NCI-H226 (cell line): ENCODE results near the gene PIK3C3.
"Not testable (repeated sequence)": the region's sequence is repeated elsewhere in the genome, so short reads cannot be mapped to it uniquely, and the experiment has no call there.

Experiments
- DNase-seq: peaks from one replicate; pipeline ENCODE4 v3.0.0-alpha.2; 2015

The PIK3C3 gene

GRCh38 chr18:42025974-42026625 lies 71.1 kb downstream of the PIK3C3 start:
- DNase-seq, result no peak

DNA sequence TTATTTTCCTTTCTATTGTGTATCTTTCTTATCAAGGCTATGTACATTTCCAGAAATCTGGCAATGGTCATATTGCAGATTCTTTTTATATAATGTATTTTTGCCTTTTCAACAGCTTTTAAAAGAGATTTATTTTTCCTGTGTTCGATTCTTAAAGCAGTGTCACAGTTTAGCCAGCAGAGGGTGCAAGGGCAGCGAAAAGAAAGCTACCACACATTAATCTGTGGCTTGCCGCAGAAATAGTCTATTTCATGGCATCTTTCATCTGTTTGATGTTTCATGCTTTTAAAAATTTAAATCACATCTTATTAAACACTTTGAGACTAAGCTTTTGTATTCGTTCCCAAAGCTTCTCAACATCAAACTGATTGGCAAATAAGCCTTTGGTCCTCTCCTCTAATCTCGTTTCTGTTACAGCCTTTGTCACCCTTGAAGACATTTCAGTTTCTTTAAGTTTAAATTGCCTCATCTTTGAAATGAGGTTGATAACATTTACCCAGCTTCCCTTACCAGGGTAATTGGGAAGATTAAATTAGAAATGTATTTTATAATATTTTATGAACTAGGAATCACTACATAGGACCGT lies 73.3 kb downstream of the PIK3C3 start:
- peak; percentile 1 for DNase-seq

DNA sequence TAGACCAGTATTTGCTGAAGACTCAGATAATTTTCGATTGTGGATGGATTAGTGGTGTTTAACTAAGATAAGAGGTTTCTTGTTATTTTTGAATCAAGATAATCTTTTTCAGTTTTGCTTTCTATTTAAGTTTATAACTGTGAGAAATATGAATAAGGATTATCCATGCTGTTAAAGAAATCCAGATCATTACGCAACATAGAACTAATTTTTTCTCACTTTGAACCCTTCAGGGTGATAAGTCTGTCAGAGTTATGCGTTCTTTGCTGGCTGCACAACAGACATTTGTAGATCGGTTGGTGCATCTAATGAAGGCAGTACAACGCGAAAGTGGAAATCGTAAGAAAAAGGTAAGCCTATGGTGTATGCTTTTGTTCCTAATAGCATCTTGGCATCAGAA lies 74.1 kb downstream of the PIK3C3 start:
- DNase-seq, result no peak

DNA sequence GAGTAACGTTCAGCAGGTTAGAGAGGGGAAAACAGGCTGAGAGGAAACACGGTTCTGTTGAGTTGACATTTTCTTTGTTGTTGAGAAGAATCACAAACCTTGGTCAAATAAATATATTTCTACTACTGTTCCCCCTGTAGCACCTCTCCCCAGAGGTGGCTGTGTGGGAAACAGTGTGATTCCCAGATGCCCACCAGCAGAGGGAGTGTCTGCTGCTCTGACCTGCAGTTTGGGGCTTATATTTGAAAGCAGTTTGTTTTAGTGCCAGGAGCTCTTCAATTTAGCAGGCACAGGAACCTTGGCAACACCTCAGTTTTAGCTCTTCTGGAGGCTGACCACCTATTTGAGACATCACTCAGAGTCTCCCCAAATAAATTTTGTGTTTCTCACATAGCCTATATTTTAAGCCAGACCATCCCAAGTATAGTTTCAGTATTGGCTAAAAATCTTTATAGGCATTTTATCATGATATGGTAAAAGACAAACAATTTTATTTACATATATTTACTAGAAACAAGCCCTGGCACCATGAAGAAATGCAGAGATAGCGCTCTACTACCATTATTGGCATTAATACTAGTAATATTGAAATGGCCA lies 75.7 kb downstream of the PIK3C3 start:
- peak; percentile 18 for DNase-seq

DNA sequence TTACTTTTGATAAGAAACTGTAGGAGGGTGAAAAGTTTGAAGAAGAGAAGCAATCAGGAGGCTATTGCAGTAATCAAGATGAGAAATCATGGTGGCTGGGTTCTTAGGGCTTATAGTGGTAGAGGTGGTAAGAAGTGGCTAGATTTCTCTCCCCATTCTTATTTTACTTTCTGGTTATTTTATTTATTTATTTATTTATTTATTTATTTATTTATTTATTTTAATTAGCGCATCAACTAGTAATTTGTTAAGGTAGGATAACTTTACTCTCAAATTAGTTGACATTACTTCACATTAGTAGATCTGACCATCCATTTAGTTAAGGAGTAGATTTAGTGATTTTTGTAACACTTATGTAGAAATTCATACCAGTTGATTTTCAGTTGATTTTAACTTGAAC lies 77.4 kb downstream of the PIK3C3 start:
- no peak for DNase-seq

- DNase-seq, result no peak
These were observed 78.2 kb downstream of the PIK3C3 start for GRCh38 chr18:42033137-42033810.

DNA sequence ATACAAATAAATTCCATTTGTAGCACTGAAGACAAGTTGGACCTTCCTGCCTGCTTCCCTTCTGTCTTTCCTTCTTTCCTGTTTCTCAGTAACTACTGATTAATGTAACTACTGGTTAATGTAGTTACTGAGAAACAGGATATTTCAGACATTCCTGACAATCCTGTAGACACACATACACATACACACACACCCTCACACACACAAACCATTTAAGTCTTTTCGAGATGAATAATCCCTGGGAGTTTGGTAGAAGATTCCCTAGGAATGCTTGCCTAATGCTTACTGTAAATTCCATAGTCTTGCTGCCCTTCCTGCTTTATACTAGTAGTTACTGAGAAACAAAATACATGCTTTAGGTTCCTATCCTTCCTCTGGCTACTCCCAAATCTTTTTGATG lies 83.9 kb downstream of the PIK3C3 start:
- DNase-seq, result peak; percentile 76

DNA sequence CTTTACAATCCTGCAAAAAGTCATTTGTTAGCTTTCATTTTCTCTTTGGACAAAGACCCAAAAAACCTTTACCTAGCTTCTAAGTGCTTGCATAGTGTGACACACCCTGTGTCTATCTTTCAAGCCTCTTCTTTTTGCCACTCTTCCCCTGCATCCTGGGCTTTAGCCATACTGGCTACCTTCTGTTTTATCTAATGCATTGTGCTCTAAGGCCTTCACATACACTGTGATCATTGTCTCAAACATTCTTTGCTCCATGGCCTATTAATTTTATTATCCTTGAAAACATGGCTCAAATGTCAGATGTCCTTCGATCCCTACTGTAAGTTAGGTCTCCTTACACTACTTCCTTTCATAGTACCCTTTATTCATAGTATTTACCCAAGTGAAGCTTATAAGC lies 84.4 kb downstream of the PIK3C3 start:
- DNase-seq, result no peak

DNA sequence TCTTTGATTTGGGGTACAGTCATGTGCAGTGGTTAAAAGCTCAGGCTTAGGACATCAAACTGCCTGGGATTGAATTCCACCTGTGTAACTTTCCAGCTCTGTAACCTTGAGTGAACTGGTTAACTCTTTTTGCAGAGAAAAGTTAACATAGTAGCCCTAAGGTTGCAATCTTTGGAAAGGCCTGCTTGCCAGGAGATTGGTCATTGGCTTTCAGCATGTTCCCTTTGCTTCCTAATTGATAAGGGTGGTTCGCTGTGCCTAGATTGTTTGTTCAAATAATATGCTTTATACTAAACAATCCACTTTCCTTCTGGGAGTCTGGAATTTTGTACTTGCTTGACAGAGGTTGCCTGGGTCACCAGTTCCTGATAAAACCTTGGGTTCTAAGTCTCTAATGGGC lies 86.8 kb downstream of the PIK3C3 start:
- DNase-seq, result no peak

DNA sequence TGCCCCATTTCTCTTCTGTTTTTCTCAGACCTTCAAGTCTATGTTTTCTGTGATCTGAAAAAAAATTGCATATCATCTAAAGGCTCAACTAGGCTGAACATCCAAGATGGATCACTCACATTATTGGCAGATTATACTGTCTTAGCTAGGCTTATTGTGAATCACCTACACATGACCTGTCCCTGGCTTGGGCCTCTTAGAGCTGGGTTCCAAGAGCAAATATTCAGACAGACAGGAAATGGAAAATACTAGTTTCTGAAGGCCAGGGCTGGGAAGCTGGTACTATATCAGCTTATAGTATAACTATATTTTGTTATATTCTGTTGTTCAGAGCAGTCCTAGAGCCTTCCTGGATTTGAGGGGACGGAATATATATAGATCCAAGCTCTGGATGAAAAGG lies 90.3 kb downstream of the PIK3C3 start:
- no peak for DNase-seq

GRCh38 chr18:42047721-42048120 lies 92.7 kb downstream of the PIK3C3 start:
- peak; percentile 2 for DNase-seq

DNA sequence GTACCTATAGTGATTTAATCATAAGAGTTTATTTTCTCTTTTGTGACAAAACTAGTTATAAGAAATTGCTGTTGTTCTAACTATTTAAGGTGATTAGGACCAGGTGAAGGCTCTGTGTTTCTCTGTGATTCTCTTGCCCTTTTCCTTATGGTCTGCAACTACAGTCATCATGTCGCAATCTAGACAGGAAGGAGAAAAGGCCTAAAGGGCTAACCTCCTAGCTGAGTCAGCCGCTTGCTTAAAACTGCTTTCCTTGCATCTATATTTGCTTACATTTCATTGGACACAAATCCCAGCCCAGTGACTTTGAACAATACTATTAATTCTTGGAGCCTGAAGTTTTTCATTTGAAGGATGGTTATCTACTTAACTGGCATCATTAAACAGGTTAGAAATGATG lies 93.1 kb downstream of the PIK3C3 start:
- peak; percentile 75 for DNase-seq

GRCh38 chr18:42049536-42049935 lies 94.5 kb downstream of the PIK3C3 start:
- DNase-seq, result not testable (repeated sequence)

GRCh38 chr18:42051411-42051810 lies 96.4 kb downstream of the PIK3C3 start:
- DNase-seq, result no peak

- DNase-seq, result no peak
These were observed 97.2 kb downstream of the PIK3C3 start for GRCh38 chr18:42052122-42052708.

DNA sequence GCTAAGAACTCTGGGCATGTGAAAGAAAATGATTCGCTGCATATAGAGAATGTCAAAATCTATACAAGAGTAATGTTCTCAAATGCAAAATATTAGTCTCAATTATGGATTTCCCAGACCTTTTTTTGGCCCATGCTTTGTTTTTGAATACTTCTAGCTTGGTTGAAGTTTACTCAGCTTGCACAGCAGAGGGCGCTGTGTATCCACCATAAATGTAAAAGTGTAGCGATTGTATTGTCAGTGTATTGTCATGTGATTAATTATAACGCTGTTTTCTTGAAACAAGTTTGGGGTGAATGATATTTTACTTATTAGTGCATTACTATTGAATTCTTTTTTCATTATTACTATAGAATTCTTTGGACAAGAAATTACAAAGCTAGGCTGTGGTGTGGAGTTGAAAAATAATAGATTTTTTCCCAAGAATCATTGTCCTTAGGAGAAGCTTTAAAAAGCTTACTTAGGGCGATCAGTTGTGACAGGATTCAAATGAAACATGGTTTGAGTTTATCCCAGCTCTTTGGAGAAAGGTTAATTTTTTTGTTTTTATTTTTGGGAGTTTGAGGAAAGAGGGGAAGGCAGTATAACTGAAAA lies 98.3 kb downstream of the PIK3C3 start:
- DNase-seq, result no peak

DNA sequence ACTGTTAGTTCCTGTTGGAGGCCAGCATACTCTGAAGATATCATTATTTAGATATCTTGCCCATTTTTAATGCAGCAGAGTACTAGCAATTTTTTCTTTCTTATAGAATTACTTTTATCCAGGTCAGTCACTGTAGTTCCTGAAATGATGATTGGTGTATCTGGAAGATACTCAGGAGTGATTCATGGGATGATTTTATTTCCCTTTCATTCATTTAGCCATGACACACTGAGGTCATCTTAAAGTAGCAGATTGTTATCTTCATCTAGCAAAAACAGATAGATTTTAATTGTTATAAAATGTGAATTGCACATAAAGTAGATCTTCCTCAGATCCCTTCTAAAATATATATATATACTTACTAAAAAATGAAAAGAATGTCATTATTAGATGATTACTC lies 109.1 kb downstream of the PIK3C3 start:
- no peak for DNase-seq

GRCh38 chr18:42067518-42067917 lies 112.5 kb downstream of the PIK3C3 start:
- DNase-seq, result no peak

GRCh38 chr18:42068030-42068429 lies 113.0 kb downstream of the PIK3C3 start:
- no peak for DNase-seq

DNA sequence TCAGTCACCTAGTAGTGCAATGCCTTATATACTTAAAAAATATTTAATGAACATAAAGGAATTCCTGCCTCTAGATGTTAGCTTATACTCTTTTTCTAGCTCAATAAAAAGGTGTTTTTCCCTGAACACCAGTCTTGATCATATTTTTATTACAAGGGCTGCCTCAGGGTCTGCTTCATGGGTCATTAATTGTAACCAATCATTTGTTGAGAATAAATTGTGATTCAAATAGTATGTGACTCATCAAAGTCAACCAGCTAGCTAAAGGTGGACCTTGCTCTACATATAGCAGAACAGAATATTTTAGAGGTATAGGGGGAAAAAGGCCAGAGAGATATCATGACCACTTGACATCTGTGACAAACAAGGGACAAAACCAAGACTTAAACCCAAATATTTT lies 114.0 kb downstream of the PIK3C3 start:
- no peak for DNase-seq

DNA sequence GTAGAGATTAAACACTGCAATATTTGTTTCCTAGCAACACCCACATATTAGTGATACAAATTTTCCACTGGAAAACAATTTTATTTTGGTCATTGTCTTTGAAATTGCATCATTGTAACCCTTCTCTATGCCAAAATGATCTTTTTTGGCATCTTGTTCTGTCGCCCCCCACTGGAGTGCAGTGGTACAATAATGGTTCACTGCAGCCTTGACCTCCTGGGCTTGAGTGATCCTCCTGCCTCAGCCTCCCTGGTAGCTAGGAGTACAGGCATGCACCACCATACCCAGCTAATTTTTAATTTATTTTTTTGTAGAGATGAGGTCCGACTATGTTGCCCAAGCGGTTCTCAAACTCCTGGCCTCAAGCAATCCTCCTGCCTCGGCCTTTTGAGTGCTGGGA lies 117.4 kb downstream of the PIK3C3 start:
- no peak for DNase-seq

DNA sequence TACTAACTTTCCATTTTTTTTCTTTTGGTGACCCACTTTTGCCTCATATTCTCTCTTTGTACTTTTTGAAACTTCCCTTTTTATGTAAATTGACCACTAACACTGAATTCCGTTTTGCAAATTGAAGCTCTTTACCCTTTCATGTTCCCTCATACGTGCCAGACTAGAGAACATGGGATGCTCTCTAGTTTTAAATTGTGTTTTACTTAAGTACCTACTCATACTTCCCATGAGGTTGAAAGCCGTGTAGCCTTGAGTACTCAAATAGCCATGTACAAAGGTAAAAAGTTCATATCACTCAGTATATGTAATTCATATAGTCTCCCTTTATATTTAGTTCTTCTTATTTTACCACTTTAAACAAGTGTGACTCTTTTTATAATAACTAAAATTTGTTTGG lies 119.7 kb downstream of the PIK3C3 start:
- DNase-seq, result no peak

GRCh38 chr18:42078711-42079110 lies 123.7 kb downstream of the PIK3C3 start:
- DNase-seq, result no peak
